KBM-7 (cell line): ENCODE results near the gene EHD1.

Source experiments
- DNase-seq: peaks from one replicate; pipeline ENCODE4 v3.0.0-alpha.2; 2015
- in situ Hi-C: fragments of 300-500 bp; cut with MboI; formaldehyde crosslinking; loops from 2 replicates; pipeline ENCODE4 v1.14.3; 2020; ENCODE audit warnings: low sequenced_read_pairs, low pct_unique_long_range_greater_than_20kb, mixed read lengths

The EHD1 gene

GRCh38 chr11:64838600-64839334, 39.7 kb downstream of the EHD1 start:
- no peak for DNase-seq
- in situ Hi-C loops: no loop called here

GRCh38 chr11:64837887-64838351, 40.5 kb downstream of the EHD1 start:
- no peak for DNase-seq
- in situ Hi-C loops: no loop called here

GRCh38 chr11:64836448-64837072, 41.9 kb downstream of the EHD1 start:
- in situ Hi-C loops: no loop called here
- no peak for DNase-seq

GRCh38 chr11:64835616-64836447, 42.6 kb downstream of the EHD1 start:
- DNase-seq: no peak
- in situ Hi-C loops: no loop called here

- no peak for DNase-seq
- in situ Hi-C loops: no loop called here
Observed at GRCh38 chr11:64834723-64835615, 43.5 kb downstream of the EHD1 start.

- DNase-seq: no peak
- in situ Hi-C loops: no loop called here
Observed at GRCh38 chr11:64834031-64834722, 44.2 kb downstream of the EHD1 start.

- in situ Hi-C loops: no loop called here
- no peak for DNase-seq
Observed at GRCh38 chr11:64833509-64833908, 44.9 kb downstream of the EHD1 start.

- in situ Hi-C loops: no loop called here
- DNase-seq: no peak
Observed at GRCh38 chr11:64833198-64833502, 45.3 kb downstream of the EHD1 start.

GRCh38 chr11:64832467-64833197, 45.8 kb downstream of the EHD1 start:
- in situ Hi-C loops: no loop called here
- no peak for DNase-seq

GRCh38 chr11:64831411-64831891, 47.0 kb downstream of the EHD1 start:
- DNase-seq: no peak
- in situ Hi-C loops: no loop called here

- in situ Hi-C loops: no loop called here
- DNase-seq: no peak
Observed at GRCh38 chr11:64829536-64830251, 48.7 kb downstream of the EHD1 start.

- in situ Hi-C loops: no loop called here
- no peak for DNase-seq
Observed at GRCh38 chr11:64827451-64827839, 51.0 kb downstream of the EHD1 start.

GRCh38 chr11:64826578-64827450, 51.6 kb downstream of the EHD1 start:
- DNase-seq: no peak
- in situ Hi-C loops: no loop called here

GRCh38 chr11:64826062-64826461, 52.4 kb downstream of the EHD1 start:
- DNase-seq: no peak
- in situ Hi-C loops: no loop called here

- in situ Hi-C loops: no loop called here
- DNase-seq: no peak
Observed at GRCh38 chr11:64823568-64824119, 54.8 kb downstream of the EHD1 start.

GRCh38 chr11:64817476-64817875, 60.9 kb downstream of the EHD1 start:
- DNase-seq: no peak
- in situ Hi-C loops: no loop called here
